HFF-Myc (cell line): ENCODE measurements around the gene GAREM1.

Experiments
- DNase-seq: peaks from one replicate; pipeline ENCODE4 v3.0.0-alpha.2; 2011; ENCODE audit warnings: low read depth; ENCODE audit errors: extremely low read depth
- H3K4me3 ChIP-seq: replicated peaks from 2 replicates; pipeline ENCODE4 v1.5.1; 2011; ENCODE audit warnings: low read depth, mild to moderate bottlenecking, control low read depth, low read length
- CTCF ChIP-seq: IDR thresholded peaks from 2 replicates; pipeline ENCODE4 v1.5.1; 2012; ENCODE audit warnings: mild to moderate bottlenecking, low read depth, low read length, control low read depth; ENCODE audit errors: missing control alignments

Gene GAREM1

GRCh38 chr18:32429402-32429801 is 41.3 kb downstream of the GAREM1 start:
- no peak overlapping the region for H3K4me3 ChIP-seq
- TF ChIP-seq CTCF, result no peak
- DNase-seq, result no peak

- no peak for DNase-seq
- no peak overlapping the region for H3K4me3 ChIP-seq
- no peak for TF ChIP-seq CTCF
Measured at GRCh38 chr18:32427084-32427900, 43.4 kb downstream of the GAREM1 start.

- no peak overlapping the region for H3K4me3 ChIP-seq
- DNase-seq, result no peak
- TF ChIP-seq CTCF, result no peak
Measured at GRCh38 chr18:32425466-32425865, 45.2 kb downstream of the GAREM1 start.

GRCh38 chr18:32424696-32425095 is 46.0 kb downstream of the GAREM1 start:
- DNase-seq, result no peak
- H3K4me3 ChIP-seq, result no peak overlapping the region
- TF ChIP-seq CTCF, result no peak

GRCh38 chr18:32422978-32423740 is 47.5 kb downstream of the GAREM1 start:
- TF ChIP-seq CTCF, result no peak
- no peak for DNase-seq
- H3K4me3 ChIP-seq, result no peak overlapping the region

GRCh38 chr18:32422201-32422600 is 48.5 kb downstream of the GAREM1 start:
- no peak for DNase-seq
- TF ChIP-seq CTCF, result no peak
- H3K4me3 ChIP-seq, result no peak overlapping the region
